Lower leg skin (tissue), 3 donors: ENCODE data around the gene SPRR1A.

Experiments
- POLR2A ChIP-seq, 2 donors: fragments of 450-650 bp; IDR thresholded peaks; one replicate each; pipeline ENCODE4 v1.6.1; 2016 to 2017; ENCODE audit warnings: antibody characterized with exemption in 2 of 2, mild to moderate bottlenecking in 1 of 2, moderate library complexity in 1 of 2
- TF ChIP-seq, protein P1 (sequence below), 3 donors: fragments of 450-650 bp; IDR thresholded peaks; one replicate each; pipeline ENCODE4 v1.5.1; 2016; ENCODE audit warnings: antibody characterized with exemption in 3 of 3, mild to moderate bottlenecking in 3 of 3, moderate library complexity in 2 of 3

DNA sequence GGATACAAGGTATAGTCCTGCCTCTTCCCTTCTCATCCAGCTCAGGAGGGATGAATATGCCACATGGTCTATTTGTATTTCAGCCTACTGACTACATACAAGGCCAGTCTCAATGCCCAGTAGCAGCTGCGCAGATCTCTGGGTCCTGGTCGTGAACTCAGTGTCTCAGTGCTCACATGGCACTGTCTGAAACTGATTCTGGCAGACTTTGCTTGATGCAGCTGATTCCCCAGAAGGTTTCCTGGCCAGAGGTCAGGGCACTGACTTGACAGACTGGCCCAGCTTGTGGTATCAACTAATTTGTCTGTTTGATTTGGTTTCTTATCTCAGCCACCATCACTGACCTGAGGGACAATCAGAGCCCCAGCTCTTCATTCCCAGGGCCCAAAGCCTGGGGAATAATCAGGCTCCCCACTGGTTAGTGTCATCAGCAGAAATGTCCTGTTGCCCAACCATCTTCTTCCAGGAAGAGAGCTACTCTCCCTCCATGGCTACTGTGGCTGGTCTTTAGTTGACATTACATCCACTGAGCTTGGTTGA is 20.9 kb upstream of the SPRR1A start:
- TF ChIP-seq POLR2A (IDR thresholded peaks at IDR 0.05), result no peak
- TF ChIP-seq, protein P1, sequence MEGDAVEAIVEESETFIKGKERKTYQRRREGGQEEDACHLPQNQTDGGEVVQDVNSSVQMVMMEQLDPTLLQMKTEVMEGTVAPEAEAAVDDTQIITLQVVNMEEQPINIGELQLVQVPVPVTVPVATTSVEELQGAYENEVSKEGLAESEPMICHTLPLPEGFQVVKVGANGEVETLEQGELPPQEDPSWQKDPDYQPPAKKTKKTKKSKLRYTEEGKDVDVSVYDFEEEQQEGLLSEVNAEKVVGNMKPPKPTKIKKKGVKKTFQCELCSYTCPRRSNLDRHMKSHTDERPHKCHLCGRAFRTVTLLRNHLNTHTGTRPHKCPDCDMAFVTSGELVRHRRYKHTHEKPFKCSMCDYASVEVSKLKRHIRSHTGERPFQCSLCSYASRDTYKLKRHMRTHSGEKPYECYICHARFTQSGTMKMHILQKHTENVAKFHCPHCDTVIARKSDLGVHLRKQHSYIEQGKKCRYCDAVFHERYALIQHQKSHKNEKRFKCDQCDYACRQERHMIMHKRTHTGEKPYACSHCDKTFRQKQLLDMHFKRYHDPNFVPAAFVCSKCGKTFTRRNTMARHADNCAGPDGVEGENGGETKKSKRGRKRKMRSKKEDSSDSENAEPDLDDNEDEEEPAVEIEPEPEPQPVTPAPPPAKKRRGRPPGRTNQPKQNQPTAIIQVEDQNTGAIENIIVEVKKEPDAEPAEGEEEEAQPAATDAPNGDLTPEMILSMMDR (IDR thresholded peaks at IDR 0.05), result no peak
